GM10266 (cell line): ENCODE results near the gene MSL1.

Experiments used
- DNase-seq: peaks from one replicate; pipeline ENCODE4 v3.0.0; 2012; ENCODE audit errors: extremely low spot score
- TF ChIP-seq, protein P1 (sequence below): IDR thresholded peaks from 2 replicates; pipeline ENCODE4 v1.5.1; 2012; ENCODE audit warnings: mild to moderate bottlenecking, low read depth; ENCODE audit not compliant: control insufficient read depth, insufficient read depth; ENCODE audit errors: missing control alignments

MSL1 gene

DNA sequence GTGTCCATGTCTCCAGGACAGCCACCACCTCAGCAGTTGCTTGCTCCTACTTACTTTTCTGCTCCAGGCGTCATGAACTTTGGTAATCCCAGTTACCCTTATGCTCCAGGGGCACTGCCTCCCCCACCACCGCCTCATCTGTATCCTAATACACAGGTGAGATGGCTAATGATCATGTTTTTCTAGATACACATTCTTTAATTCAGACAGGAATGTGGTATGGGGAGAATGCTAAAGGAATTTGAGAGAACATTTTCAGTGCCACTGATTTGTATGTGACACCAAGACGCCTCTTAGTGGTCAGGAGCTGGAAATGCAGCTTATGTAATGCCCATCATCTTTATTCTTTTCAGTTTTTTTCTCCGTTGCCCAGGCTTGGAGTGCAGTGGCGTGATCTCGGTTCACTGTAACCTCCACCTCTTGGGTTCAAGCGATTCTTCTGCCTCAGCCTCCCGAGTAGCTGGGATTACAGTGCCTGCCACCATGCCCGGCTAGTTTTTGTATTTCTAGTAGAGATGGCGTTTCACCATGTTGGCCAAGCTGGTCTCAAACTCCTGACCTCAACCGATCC, 46.6 kb downstream of the MSL1 start:
- TF ChIP-seq, protein P1, sequence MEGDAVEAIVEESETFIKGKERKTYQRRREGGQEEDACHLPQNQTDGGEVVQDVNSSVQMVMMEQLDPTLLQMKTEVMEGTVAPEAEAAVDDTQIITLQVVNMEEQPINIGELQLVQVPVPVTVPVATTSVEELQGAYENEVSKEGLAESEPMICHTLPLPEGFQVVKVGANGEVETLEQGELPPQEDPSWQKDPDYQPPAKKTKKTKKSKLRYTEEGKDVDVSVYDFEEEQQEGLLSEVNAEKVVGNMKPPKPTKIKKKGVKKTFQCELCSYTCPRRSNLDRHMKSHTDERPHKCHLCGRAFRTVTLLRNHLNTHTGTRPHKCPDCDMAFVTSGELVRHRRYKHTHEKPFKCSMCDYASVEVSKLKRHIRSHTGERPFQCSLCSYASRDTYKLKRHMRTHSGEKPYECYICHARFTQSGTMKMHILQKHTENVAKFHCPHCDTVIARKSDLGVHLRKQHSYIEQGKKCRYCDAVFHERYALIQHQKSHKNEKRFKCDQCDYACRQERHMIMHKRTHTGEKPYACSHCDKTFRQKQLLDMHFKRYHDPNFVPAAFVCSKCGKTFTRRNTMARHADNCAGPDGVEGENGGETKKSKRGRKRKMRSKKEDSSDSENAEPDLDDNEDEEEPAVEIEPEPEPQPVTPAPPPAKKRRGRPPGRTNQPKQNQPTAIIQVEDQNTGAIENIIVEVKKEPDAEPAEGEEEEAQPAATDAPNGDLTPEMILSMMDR, result peak; percentile 78
- DNase-seq, result peak; percentile 67

DNA sequence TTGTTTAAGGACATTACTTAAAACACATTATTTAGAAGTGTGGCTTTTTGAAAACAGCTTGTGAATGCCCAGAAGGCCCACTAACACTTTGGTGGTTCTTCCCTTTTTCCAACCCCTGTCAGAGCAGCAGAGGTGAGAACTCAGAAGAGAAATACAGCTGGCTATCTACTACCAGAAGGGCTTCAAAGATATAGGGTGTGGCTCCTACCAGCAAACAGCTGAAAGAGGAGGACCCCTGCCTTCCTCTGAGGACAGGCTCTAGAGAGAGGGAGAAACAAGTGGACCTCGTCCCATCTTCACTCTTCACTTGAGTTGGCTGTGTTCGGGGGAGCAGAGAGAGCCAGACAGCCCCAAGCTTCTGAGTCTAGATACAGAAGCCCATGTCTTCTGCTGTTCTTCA, 48.6 kb downstream of the MSL1 start:
- DNase-seq, result no peak
- TF ChIP-seq, protein P1, result no peak

DNA sequence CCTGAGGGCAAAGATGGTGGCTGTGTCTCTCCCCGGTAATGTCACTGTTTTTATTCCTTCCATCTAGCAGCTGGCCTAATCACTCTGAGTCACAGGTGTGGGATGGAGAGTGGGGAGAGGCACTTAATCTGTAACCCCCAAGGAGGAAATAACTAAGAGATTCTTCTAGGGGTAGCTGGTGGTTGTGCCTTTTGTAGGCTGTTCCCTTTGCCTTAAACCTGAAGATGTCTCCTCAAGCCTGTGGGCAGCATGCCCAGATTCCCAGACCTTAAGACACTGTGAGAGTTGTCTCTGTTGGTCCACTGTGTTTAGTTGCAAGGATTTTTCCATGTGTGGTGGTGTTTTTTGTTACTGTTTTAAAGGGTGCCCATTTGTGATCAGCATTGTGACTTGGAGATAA, 50.0 kb downstream of the MSL1 start:
- TF ChIP-seq, protein P1, result no peak
- DNase-seq, result no peak

DNA sequence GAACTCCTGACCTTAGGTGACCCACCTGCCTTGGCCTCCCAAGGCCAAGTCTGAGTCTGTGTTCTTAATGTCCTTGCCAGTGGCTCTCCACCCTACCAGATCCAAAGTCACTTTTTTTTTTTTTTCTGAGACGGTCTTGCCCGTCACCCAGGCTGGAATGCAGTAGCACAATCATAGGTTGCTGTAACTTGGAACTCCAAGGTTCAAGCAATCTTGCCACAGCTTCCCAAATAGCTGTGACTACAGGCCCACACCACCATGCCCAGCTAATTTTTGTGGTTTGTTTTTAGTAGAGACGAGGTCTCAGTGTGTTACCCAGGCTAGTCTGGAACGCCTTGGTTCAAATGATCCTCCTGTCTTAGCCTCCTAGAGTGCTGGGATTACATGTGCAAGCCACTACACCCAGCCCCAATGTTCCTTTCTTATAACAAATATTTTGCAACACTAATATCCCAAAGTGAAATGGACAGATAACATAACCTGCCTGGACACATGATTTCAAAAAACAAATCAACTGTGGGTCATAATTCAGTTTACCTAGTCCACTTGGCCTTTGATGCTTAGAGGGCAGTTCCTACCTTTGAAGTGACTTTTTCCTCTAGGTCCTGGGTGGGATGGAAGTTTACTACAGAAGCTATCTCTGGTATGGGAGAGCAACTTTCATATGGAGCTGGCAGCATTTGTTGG, 51.5 kb downstream of the MSL1 start:
- no peak for DNase-seq
- TF ChIP-seq, protein P1, result no peak

DNA sequence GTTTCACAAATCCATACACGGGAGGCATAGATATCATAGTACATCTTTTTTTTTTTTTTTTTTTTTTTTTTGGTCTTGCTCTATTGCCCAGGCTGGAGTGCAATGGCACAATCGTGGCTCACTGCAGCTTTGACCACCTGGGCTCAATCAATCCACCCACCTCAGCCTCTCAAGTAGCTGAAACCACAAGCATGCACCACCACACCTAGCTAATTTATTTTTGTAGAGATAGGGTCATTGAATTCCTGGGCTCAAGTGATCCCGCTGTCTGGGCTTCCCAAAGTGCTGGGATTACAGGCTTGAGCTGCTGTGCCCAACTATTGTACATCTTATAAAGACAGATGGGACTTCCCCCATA, 52.0 kb downstream of the MSL1 start:
- TF ChIP-seq, protein P1, result no peak
- DNase-seq, result no peak

DNA sequence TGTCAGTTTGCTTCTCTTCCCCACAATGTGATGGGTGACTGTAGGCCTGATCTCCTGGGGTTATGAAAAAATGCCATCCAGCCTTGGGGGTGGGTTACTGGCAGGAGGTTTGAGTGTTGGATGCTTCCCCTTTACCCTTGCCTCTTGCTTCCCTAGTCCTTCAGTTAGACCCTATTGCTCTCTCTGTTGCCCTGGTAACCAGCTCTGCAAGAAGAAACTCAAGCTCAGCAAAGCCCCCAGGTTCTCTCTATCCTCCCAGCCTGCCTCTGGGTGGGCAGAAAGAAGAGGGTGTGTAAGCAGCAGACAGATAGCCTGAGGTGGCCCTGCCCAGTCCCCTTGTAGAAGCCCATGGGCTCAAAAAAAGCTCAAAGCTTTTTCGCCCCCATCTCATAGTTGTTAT, 52.7 kb downstream of the MSL1 start:
- TF ChIP-seq, protein P1, result no peak
- DNase-seq, result no peak

DNA sequence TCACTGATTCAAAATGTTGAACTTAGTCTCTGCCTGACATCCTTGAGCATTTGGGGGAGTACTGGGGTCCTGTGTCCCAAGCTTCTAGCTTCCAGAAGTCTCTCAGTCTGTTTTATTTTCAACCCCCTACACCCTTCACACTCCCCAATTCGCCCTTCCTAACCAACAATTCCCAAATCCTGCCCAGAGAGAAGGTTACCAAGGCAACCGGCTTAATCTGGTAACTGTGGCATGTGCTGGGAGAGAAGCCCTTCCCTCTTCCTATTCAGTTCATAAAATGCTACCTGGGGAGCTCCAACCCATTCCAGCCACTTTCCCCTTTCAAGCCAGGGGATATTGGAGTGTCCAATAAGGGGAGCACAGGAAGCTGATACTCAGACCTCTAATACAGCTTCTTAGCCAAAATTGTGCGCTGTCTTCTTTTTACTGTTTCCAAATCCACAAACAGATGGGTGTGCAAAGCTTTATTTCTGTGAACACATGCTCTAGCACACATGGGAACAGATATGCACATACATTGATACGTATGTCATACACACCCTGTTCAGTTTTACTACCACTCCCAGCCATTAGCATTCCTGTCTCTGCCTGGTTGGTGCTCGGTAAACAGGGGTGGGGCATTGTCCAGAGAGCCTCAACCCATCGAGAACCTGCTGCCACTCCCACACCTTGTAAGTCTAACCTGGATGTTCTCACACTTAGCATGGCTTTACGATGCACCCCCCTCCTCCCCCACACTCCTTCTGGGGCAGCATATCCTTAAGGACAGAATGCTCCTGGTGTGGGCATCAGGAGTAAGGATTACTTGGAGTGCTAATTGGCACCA, 54.4 kb downstream of the MSL1 start:
- TF ChIP-seq, protein P1, result no peak
- no peak for DNase-seq
